ENCODE results near the gene CCRL2.
A peak's percentile ranks its signal among the peaks of the same experiment; 100 is the strongest.

GRCh38 chr3:46449755-46450552 is 42.9 kb downstream of the CCRL2 start:
- TF ChIP-seq CTCF (IDR thresholded peaks at IDR 0.05) (peak; percentile 73), SOX15 (CRISPR knock-in tag; IDR thresholded peaks at IDR 0.05) (no peak)

Data from WTC11 (cell line).